Mucosa of rectum (tissue), 2 donors: Measurements from ENCODE around the gene PARD3B.

Experiments
- H3K27ac ChIP-seq, 2 donors: one replicate each; pipeline ENCODE4 v1.7.0; 2013; ENCODE audit warnings: inconsistent platforms in 2 of 2, low read depth in 2 of 2, low read length in 2 of 2
- H3K27me3 ChIP-seq, 2 donors: one replicate each; pipeline ENCODE4 v1.7.0; 2013; ENCODE audit warnings: low read length in 2 of 2; ENCODE audit not compliant: control insufficient read depth in 2 of 2, insufficient read depth in 2 of 2
- H3K36me3 ChIP-seq, 2 donors: one replicate each; pipeline ENCODE4 v1.7.0; 2013; ENCODE audit warnings: low read length in 2 of 2; ENCODE audit not compliant: control insufficient read depth in 2 of 2, insufficient read depth in 2 of 2
- H3K4me1 ChIP-seq, 2 donors: one replicate each; pipeline ENCODE4 v1.7.0; 2013; ENCODE audit warnings: low read length in 2 of 2, mild to moderate bottlenecking in 1 of 2; ENCODE audit not compliant: control insufficient read depth in 2 of 2, insufficient read depth in 2 of 2
- H3K4me3 ChIP-seq, 2 donors: one replicate each; pipeline ENCODE4 v1.7.0; 2013; ENCODE audit warnings: low read length in 2 of 2
- H3K9ac ChIP-seq, 2 donors: one replicate each; pipeline ENCODE4 v1.7.0; 2013; ENCODE audit warnings: low read length in 2 of 2, low read depth in 1 of 2, mild to moderate bottlenecking in 1 of 2
- H3K9me3 ChIP-seq, 2 donors: one replicate each; pipeline ENCODE4 v1.7.0; 2013; ENCODE audit warnings: low read length in 2 of 2; ENCODE audit not compliant: control insufficient read depth in 2 of 2
- donor health status: healthy.
- donor health status: Normal muscosa, but diverticular disease.

PARD3B gene

GRCh38 chr2:204645018-204645773, 99.9 kb downstream of the PARD3B start:
- H3K9ac ChIP-seq: no peak overlapping the region
- no peaks in the 10 kb centered on the region for H3K9me3 ChIP-seq
- H3K27ac ChIP-seq: no peak overlapping the region
- H3K4me3 ChIP-seq: no peak overlapping the region
- H3K36me3 ChIP-seq: no peaks in the 10 kb centered on the region
- no peaks in the 10 kb centered on the region for H3K27me3 ChIP-seq
- no peaks in the 10 kb centered on the region for H3K4me1 ChIP-seq

- H3K4me3 ChIP-seq: no peak overlapping the region
Measured at GRCh38 chr2:204647626-204648025, 102.4 kb downstream of the PARD3B start.

GRCh38 chr2:204650611-204651010, 105.3 kb downstream of the PARD3B start:
- H3K4me3 ChIP-seq: no peak overlapping the region
- H3K27ac ChIP-seq: no peak overlapping the region
- no peak overlapping the region for H3K9ac ChIP-seq
- no peaks in the 10 kb centered on the region for H3K9me3 ChIP-seq
- no peaks in the 10 kb centered on the region for H3K4me1 ChIP-seq
- no peaks in the 10 kb centered on the region for H3K27me3 ChIP-seq
- H3K36me3 ChIP-seq: no peaks in the 10 kb centered on the region

More at GRCh38 chr2:204647626-204648025, 102.4 kb downstream of the PARD3B start:
- no peak overlapping the region for H3K27ac ChIP-seq
- no peaks in the 10 kb centered on the region for H3K36me3 ChIP-seq
- no peaks in the 10 kb centered on the region for H3K9me3 ChIP-seq
- H3K9ac ChIP-seq: no peak overlapping the region
- H3K27me3 ChIP-seq: no peaks in the 10 kb centered on the region
- no peaks in the 10 kb centered on the region for H3K4me1 ChIP-seq

- Histone ChIP-seq H3K27ac (no peak overlapping the region), H3K9me3 (no peaks in the 10 kb centered on the region), H3K9ac (no peak overlapping the region), H3K4me3 (no peak overlapping the region), H3K27me3 (no peaks in the 10 kb centered on the region), H3K36me3 (no peaks in the 10 kb centered on the region), H3K4me1 (no peaks in the 10 kb centered on the region)
Measured at GRCh38 chr2:204652063-204652462, 106.8 kb downstream of the PARD3B start.

GRCh38 chr2:204654669-204655068, 109.4 kb downstream of the PARD3B start:
- no peaks in the 10 kb centered on the region for H3K9me3 ChIP-seq
- no peak overlapping the region for H3K27ac ChIP-seq
- no peaks in the 10 kb centered on the region for H3K4me1 ChIP-seq
- no peak overlapping the region for H3K4me3 ChIP-seq
- no peak overlapping the region for H3K9ac ChIP-seq
- no peaks in the 10 kb centered on the region for H3K36me3 ChIP-seq
- H3K27me3 ChIP-seq: no peaks in the 10 kb centered on the region

GRCh38 chr2:204655101-204655500, 109.8 kb downstream of the PARD3B start:
- H3K36me3 ChIP-seq: no peaks in the 10 kb centered on the region

GRCh38 chr2:204655626-204656025, 110.4 kb downstream of the PARD3B start:
- H3K4me1 ChIP-seq: no peaks in the 10 kb centered on the region
- no peaks in the 10 kb centered on the region for H3K36me3 ChIP-seq
- no peak overlapping the region for H3K4me3 ChIP-seq
- no peak overlapping the region for H3K27ac ChIP-seq
- no peaks in the 10 kb centered on the region for H3K9me3 ChIP-seq
- H3K27me3 ChIP-seq: no peaks in the 10 kb centered on the region
- no peak overlapping the region for H3K9ac ChIP-seq

More at GRCh38 chr2:204655101-204655500, 109.8 kb downstream of the PARD3B start:
- Histone ChIP-seq H3K27me3 (no peaks in the 10 kb centered on the region), H3K9me3 (no peaks in the 10 kb centered on the region), H3K4me1 (no peaks in the 10 kb centered on the region), H3K27ac (no peak overlapping the region), H3K4me3 (no peak overlapping the region), H3K9ac (no peak overlapping the region)

- Histone ChIP-seq H3K27ac (no peak overlapping the region), H3K36me3 (no peaks in the 10 kb centered on the region), H3K4me1 (no peaks in the 10 kb centered on the region), H3K27me3 (no peaks in the 10 kb centered on the region), H3K9me3 (no peaks in the 10 kb centered on the region), H3K4me3 (no peak overlapping the region), H3K9ac (no peak overlapping the region)
Measured at GRCh38 chr2:204657024-204657423, 111.7 kb downstream of the PARD3B start.

GRCh38 chr2:204662956-204663355, 117.7 kb downstream of the PARD3B start:
- no peaks in the 10 kb centered on the region for H3K4me1 ChIP-seq
- H3K36me3 ChIP-seq: no peaks in the 10 kb centered on the region
- no peak overlapping the region for H3K27ac ChIP-seq
- H3K27me3 ChIP-seq: no peaks in the 10 kb centered on the region
- H3K4me3 ChIP-seq: no peak overlapping the region
- H3K9me3 ChIP-seq: no peaks in the 10 kb centered on the region
- H3K9ac ChIP-seq: no peak overlapping the region

- Histone ChIP-seq H3K9me3 (no peaks in the 10 kb centered on the region), H3K27ac (no peak overlapping the region), H3K4me3 (no peak overlapping the region), H3K4me1 (no peaks in the 10 kb centered on the region), H3K9ac (no peak overlapping the region), H3K36me3 (no peaks in the 10 kb centered on the region), H3K27me3 (no peaks in the 10 kb centered on the region)
Measured at GRCh38 chr2:204663816-204664425, 118.6 kb downstream of the PARD3B start.
